A549 (cell line): ENCODE measurements around the gene NALCN. TPM values are rescaled to one million over a fixed set of nuclear protein-coding genes. Genes with fewer than 3 reads are reported as not detected.

Experiments used
- ATAC-seq, 2 experiments: fragments of 200-7000 bp in 1 of 2; fragments of >200 bp in 1 of 2; cut with Nextera tagmentation in 1 of 2; cut with Tn5 transposase in 1 of 2; 3 replicates each; pipeline versions ENCODE4 v1.8.0 to v1.9.1; 2018 to 2020; ENCODE audit warnings: mild to moderate bottlenecking in 1 of 2, moderate library complexity in 1 of 2
- CTCF ChIA-PET: fragments of 300-600 bp; sonication (Branson Sonifier 250); formaldehyde crosslinking; extraction: SDS; loops from one replicate; lab custom pipeline; 2021; ENCODE audit warnings: antibody characterized with exemption, inconsistent platforms; lab: Yijun Ruan, JAX
- POLR2A ChIA-PET: fragments of 350-600 bp; formaldehyde crosslinking; extraction: SDS; loops from one replicate; lab custom pipeline; 2021; ENCODE audit warnings: antibody characterized with exemption, inconsistent platforms; lab: Yijun Ruan, JAX
- DNase-seq, 2 experiments: peaks; one replicate each; pipeline versions ENCODE4 v3.0.0 to v3.0.0-alpha.2; 2011 to 2016; ENCODE audit warnings: low read depth in 1 of 2, low spot score in 1 of 2
- FAIRE-seq: peaks from 2 replicates; lab custom pipeline; 2011; peaks lifted over from hg19 to GRCh38; lab: Jason Lieb, UNC
- H3K27ac ChIP-seq, 2 experiments: fragments of >200 bp; sonication (Bioruptor Twin); formaldehyde crosslinking; 3 replicates each; pipeline ENCODE4 v1.5.1; 2016 to 2017
- H3K4me1 ChIP-seq: fragments of >200 bp; sonication (Bioruptor Twin); formaldehyde crosslinking; 3 replicates; pipeline ENCODE4 v1.6.1; 2016
- H3K4me2 ChIP-seq: fragments of >200 bp; sonication (Bioruptor Twin); formaldehyde crosslinking; 3 replicates; pipeline ENCODE4 v1.6.1; 2016
- H3K4me3 ChIP-seq: fragments of >200 bp; sonication (Bioruptor Twin); formaldehyde crosslinking; 3 replicates; pipeline ENCODE4 v1.5.1; 2016
- H3K9me3 ChIP-seq: fragments of >200 bp; sonication (Bioruptor Twin); formaldehyde crosslinking; 3 replicates; pipeline ENCODE4 v1.6.1; 2016
- ATOH8 ChIP-seq: fragments of 250-450 bp; sonication (Bioruptor Pico); IDR thresholded peaks from 2 replicates; pipeline ENCODE4 v1.5.0; 2020; ENCODE audit warnings: low read depth, mild to moderate bottlenecking, moderate library complexity
- BHLHE40 ChIP-seq: IDR thresholded peaks from 2 replicates; pipeline ENCODE4 v1.6.1; 2012; ENCODE audit warnings: low read depth, low read length, inconsistent platforms
- CBX2 ChIP-seq: fragments of 200-600 bp; sonication (generic); IDR thresholded peaks from 2 replicates; pipeline ENCODE4 v1.6.1; 2016; ENCODE audit warnings: low read depth, mild to moderate bottlenecking, borderline replicate concordance
- CHD2 ChIP-seq: fragments of 150-350 bp; IDR thresholded peaks from 2 replicates; pipeline ENCODE4 v1.6.1; 2014; ENCODE audit warnings: low read length; ENCODE audit not compliant: partially characterized antibody
- CHD4 ChIP-seq: fragments of 200-600 bp; sonication (generic); IDR thresholded peaks from 2 replicates; pipeline ENCODE4 v1.6.1; 2016; ENCODE audit warnings: antibody characterized with exemption, mild to moderate bottlenecking, borderline replicate concordance
- ESRRA ChIP-seq: fragments of 150-350 bp; IDR thresholded peaks from 2 replicates; pipeline ENCODE4 v1.6.1; 2014; ENCODE audit warnings: mild to moderate bottlenecking, low read length, borderline replicate concordance
- FOSB ChIP-seq: fragments of 250-450 bp; sonication (Bioruptor Pico); IDR thresholded peaks from 2 replicates; pipeline ENCODE4 v1.5.0; 2020; ENCODE audit warnings: mild to moderate bottlenecking, moderate library complexity
- FOSL2 ChIP-seq, 2 experiments: fragments of 450-650 bp in 1 of 2; fragments of >200 bp in 1 of 2; sonication (Bioruptor Twin) in 1 of 2; formaldehyde crosslinking; IDR thresholded peaks; 2 replicates each; pipeline versions ENCODE4 v1.5.0 to v1.6.1; 2016 to 2020; ENCODE audit warnings: mild to moderate bottlenecking in 1 of 2, moderate library complexity in 1 of 2
- GATA3 ChIP-seq: IDR thresholded peaks from 2 replicates; pipeline ENCODE4 v1.6.1; 2012; ENCODE audit warnings: borderline replicate concordance
- HDAC2 ChIP-seq: fragments of 200-600 bp; sonication (generic); IDR thresholded peaks from 2 replicates; pipeline ENCODE4 v1.6.1; 2016
- HEYL ChIP-seq: fragments of 250-450 bp; sonication (Bioruptor Pico); IDR thresholded peaks from 2 replicates; pipeline ENCODE4 v1.8.0; 2021; ENCODE audit warnings: mild to moderate bottlenecking, moderate library complexity
- JUNB ChIP-seq: fragments of >200 bp; sonication (Bioruptor Twin); formaldehyde crosslinking; IDR thresholded peaks from 2 replicates; pipeline ENCODE4 v1.6.1; 2016
- KDM5A ChIP-seq: fragments of 200-600 bp; sonication (generic); IDR thresholded peaks from 2 replicates; pipeline ENCODE4 v1.6.1; 2016; ENCODE audit warnings: antibody characterized with exemption, mild to moderate bottlenecking
- MAX ChIP-seq: IDR thresholded peaks from 2 replicates; pipeline ENCODE4 v1.6.1; 2012
- NPAS2 ChIP-seq: fragments of 250-450 bp; sonication (Bioruptor Pico); IDR thresholded peaks from 2 replicates; pipeline ENCODE4 v1.8.0; 2022; ENCODE audit warnings: mild to moderate bottlenecking, moderate library complexity, borderline replicate concordance
- NR3C1 ChIP-seq: fragments of >200 bp; sonication (Bioruptor Twin); formaldehyde crosslinking; IDR thresholded peaks from 3 replicates; pipeline ENCODE4 v1.6.1; 2017
- PHF8 ChIP-seq: fragments of 200-600 bp; sonication (generic); IDR thresholded peaks from 2 replicates; pipeline ENCODE4 v1.6.1; 2016; ENCODE audit warnings: low read depth, mild to moderate bottlenecking, antibody characterized with exemption, moderate library complexity, borderline replicate concordance
- POLR2A ChIP-seq: IDR thresholded peaks from 2 replicates; pipeline ENCODE4 v1.6.1; 2012; ENCODE audit warnings: mild to moderate bottlenecking, low read length
- POLR2AphosphoS2 ChIP-seq: conservative IDR thresholded peaks from 2 replicates; pipeline ENCODE4 v1.6.1; 2012; ENCODE audit warnings: low read length, improper control_type of control experiment, inconsistent platforms
- RARB ChIP-seq: fragments of 250-450 bp; sonication (Bioruptor Pico); IDR thresholded peaks from 2 replicates; pipeline ENCODE4 v1.8.0; 2021; ENCODE audit warnings: mild to moderate bottlenecking, moderate library complexity
- RFX5 ChIP-seq: fragments of 450-650 bp; IDR thresholded peaks from 2 replicates; pipeline ENCODE4 v1.7.1; 2014; ENCODE audit warnings: antibody characterized with exemption, mild to moderate bottlenecking, moderate library complexity
- TP53 ChIP-seq: fragments of 250-450 bp; sonication (Bioruptor Pico); IDR thresholded peaks from 2 replicates; pipeline ENCODE4 v1.5.0; 2021; ENCODE audit warnings: mild to moderate bottlenecking, moderate library complexity
- USF2 ChIP-seq: fragments of 450-650 bp; IDR thresholded peaks from 2 replicates; pipeline ENCODE4 v1.6.1; 2014; ENCODE audit warnings: antibody characterized with exemption
- ZC3H11A ChIP-seq: fragments of 450-650 bp; IDR thresholded peaks from 2 replicates; pipeline ENCODE4 v1.6.1; 2014; ENCODE audit warnings: antibody characterized with exemption, mild to moderate bottlenecking
- ZNF302 ChIP-seq: fragments of 250-450 bp; sonication (Bioruptor Pico); IDR thresholded peaks from 2 replicates; pipeline ENCODE4 v1.9.0; 2021; ENCODE audit warnings: inconsistent platforms, mild to moderate bottlenecking, moderate library complexity
- WGBS: methylation state at CpG from one replicate; pipeline ENCODE4 v1.1.6; 2017; ENCODE audit errors: missing lambda C conversion rate; 5-methylcytosine and 5-hydroxymethylcytosine counted together
- polyA plus RNA-seq, 4 experiments: library from polyadenylated mRNA; depleted of rRNA in 3 of 4; stranded (reverse); fragments of >200 nt; fragmentation: RNase III in 1 of 4; extraction: RNeasy Plus Mini Kit Qiagen cat#74134 plus additional on column Dnase treatment in 1 of 4; gene quantifications; 2 replicates in 3 of 4; 3 replicates in 1 of 4; pipeline ENCODE4 v1.2.3, GENCODE V29; 2011 to 2017
- TF ChIP-seq, protein P1 (sequence below): IDR thresholded peaks from 2 replicates; pipeline ENCODE4 v1.6.1; 2012; ENCODE audit warnings: low read depth, borderline replicate concordance
- TF ChIP-seq, protein P2 (sequence below): IDR thresholded peaks from 2 replicates; pipeline ENCODE4 v1.6.1; 2012

Gene NALCN
- polyA plus RNA-seq, 2 of the 4 experiments (the other 2 are of a cell fraction) = 1.8 to 4.9 TPM

DNA sequence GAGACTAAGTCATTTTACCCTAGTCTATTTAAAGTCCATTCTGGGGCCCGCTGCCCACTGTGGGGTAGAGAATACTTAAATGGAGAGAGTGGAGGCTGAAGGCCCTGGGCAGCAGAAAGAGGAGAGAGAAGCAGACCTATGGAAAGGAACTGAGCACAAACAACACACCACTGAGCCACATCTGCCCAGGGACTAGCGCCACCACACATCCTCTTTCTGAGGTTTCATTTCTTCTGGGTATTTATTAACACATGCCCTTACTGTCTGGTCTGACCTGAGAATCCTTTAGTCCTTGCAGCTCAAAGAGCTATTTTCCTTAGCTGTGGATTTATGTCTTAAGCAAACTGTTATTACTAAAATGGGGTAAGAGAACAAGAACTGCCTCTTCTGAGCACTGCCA is 154.0 kb downstream of the NALCN start:
- no peak overlapping the region for H3K4me3 ChIP-seq
- ATAC-seq = no peak
- CTCF ChIA-PET = no interaction called here
- H3K4me1 ChIP-seq = peaks cover 10% of the 10 kb centered on the region; the same call in 2 of the 3 replicates
- POLR2A ChIA-PET = no interaction called here
- H3K27ac ChIP-seq = no peak overlapping the region
- no peak overlapping the region for H3K4me2 ChIP-seq
- FAIRE-seq = no peak
- no peaks in the 10 kb centered on the region for H3K9me3 ChIP-seq
- TF ChIP-seq HDAC2 = no peak
- TF ChIP-seq GATA3 = no peak
- TF ChIP-seq JUNB = no peak
- no peak for TF ChIP-seq ZC3H11A
- no peak for TF ChIP-seq TP53 (CRISPR knock-in tag)
- TF ChIP-seq POLR2A = no peak
- no peak for DNase-seq
- 89% methylated on average over 2 of the region's 2 CpGs for WGBS

- POLR2A ChIA-PET = no interaction called here
- H3K4me3 ChIP-seq = no peak overlapping the region
- no peak for TF ChIP-seq BHLHE40
- FAIRE-seq (no peak), ATAC-seq (no peak), DNase-seq (no peak)
- peak overlapping the region; percentile 25; the same call in 2 of the 3 replicates for H3K4me2 ChIP-seq
- H3K9me3 ChIP-seq = no peaks in the 10 kb centered on the region
- peaks cover 10% of the 10 kb centered on the region; the same call in 2 of the 3 replicates for H3K4me1 ChIP-seq
- peak overlapping the region in 1 of 2 experiments; percentile 58; a peak in 2 of 6 replicates for H3K27ac ChIP-seq
- CTCF ChIA-PET = no interaction called here
- WGBS = 91% methylated on average over 6 of the region's 6 CpGs
Observed at GRCh38 chr13:101258509-101258908, 157.8 kb downstream of the NALCN start.

GRCh38 chr13:101258071-101258470 is 158.2 kb downstream of the NALCN start:
- WGBS = 45% methylated on average over 11 of the region's 11 CpGs
- Histone ChIP-seq H3K9me3 (no peaks in the 10 kb centered on the region), H3K27ac (peak overlapping the region in 1 of 2 experiments; percentile 58; a peak in 2 of 6 replicates), H3K4me1 (peaks cover 10% of the 10 kb centered on the region; the same call in 2 of the 3 replicates), H3K4me3 (no peak overlapping the region)
- FAIRE-seq = no peak
- ATAC-seq = peak; percentile 84 to 97
- TF ChIP-seq, protein P1, sequence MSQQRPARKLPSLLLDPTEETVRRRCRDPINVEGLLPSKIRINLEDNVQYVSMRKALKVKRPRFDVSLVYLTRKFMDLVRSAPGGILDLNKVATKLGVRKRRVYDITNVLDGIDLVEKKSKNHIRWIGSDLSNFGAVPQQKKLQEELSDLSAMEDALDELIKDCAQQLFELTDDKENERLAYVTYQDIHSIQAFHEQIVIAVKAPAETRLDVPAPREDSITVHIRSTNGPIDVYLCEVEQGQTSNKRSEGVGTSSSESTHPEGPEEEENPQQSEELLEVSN = no peak
- TF ChIP-seq PHF8 = no peak
- TF ChIP-seq FOSL2 (IDR thresholded peaks at IDR 0.05) = 0 out of 2 replicates have a peak, but pooled peaks have one; percentile 16
- peak; percentile 33; the same call in 1 of the 2 replicates for TF ChIP-seq FOSL2 (CRISPR knock-in tag; IDR thresholded peaks at IDR 0.05)
- TF ChIP-seq, all 56 proteins: peak for 1
- peak overlapping the region; percentile 25; the same call in 2 of the 3 replicates for H3K4me2 ChIP-seq
- ChIA-PET CTCF (no interaction called here), POLR2A (no interaction called here)
- DNase-seq = peak; percentile 37 to 63

DNA sequence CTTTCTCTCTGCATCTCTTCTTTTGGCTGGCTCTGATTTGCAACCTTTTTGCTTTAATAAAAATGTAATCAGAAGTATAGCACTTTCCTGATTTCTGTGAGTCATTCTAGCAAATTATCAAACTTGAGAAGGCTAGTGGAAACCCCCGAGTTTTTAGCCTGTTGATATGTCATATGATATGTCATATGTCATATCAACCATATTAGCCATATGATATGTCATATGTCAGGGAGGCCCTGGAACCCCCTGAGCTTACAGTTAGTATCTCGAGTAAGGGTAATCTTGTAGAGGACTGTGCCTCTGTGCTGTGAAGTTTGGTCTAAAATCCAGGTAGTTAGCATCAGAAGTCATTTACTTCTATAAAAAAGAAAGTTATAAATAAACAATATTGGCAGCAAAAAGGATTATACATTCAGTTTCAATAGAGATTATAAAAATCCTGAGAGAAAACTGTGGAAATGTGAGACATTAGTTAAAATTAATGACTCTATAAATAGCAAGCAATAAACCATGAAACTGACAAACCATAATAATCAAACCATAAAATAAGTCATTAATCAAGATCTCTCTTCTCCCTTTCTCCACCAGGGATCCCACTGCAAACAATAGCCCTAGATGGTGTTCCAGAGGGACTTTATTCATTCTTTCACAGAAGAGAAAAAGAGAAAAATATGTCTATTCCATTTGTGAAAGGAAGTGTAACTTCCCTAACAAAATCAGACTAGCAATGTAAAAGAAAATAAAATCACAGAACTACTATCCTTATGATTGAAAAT is 167.4 kb downstream of the NALCN start:
- POLR2A ChIA-PET = no interaction called here
- H3K27ac ChIP-seq = no peak overlapping the region
- H3K9me3 ChIP-seq = no peaks in the 10 kb centered on the region; the same call in 2 of the 3 replicates
- H3K4me1 ChIP-seq = no peaks in the 10 kb centered on the region
- no peak overlapping the region for H3K4me2 ChIP-seq
- no peak for FAIRE-seq
- no peak overlapping the region for H3K4me3 ChIP-seq
- no peak for ATAC-seq
- WGBS = 44% methylated on average over 2 of the region's 2 CpGs
- TF ChIP-seq BHLHE40 (no peak), HEYL (no peak), FOSB (CRISPR knock-in tag) (no peak), FOSL2 (IDR thresholded peaks at IDR 0.05) (no peak), FOSL2 (CRISPR knock-in tag; IDR thresholded peaks at IDR 0.05) (no peak), HDAC2 (no peak), CHD4 (no peak), RARB (CRISPR knock-in tag) (no peak), ESRRA (no peak), ATOH8 (CRISPR knock-in tag) (no peak), RFX5 (no peak), NR3C1 (no peak), CHD2 (no peak), CBX2 (no peak), KDM5A (no peak), ZNF302 (no peak), NPAS2 (CRISPR knock-in tag) (no peak), MAX (no peak), POLR2AphosphoS2 (no peak), USF2 (no peak)
- TF ChIP-seq, protein P2, sequence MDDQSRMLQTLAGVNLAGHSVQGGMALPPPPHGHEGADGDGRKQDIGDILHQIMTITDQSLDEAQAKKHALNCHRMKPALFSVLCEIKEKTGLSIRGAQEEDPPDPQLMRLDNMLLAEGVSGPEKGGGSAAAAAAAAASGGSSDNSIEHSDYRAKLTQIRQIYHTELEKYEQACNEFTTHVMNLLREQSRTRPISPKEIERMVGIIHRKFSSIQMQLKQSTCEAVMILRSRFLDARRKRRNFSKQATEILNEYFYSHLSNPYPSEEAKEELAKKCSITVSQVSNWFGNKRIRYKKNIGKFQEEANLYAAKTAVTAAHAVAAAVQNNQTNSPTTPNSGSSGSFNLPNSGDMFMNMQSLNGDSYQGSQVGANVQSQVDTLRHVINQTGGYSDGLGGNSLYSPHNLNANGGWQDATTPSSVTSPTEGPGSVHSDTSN = no peak
- DNase-seq = no peak
- CTCF ChIA-PET = no interaction called here
